Activated CD4-positive, alpha-beta T cell treated with anti-CD3 and anti-CD28 coated beads, Interleukin-2, Interleukin-6, amounts not matched to agents 100 ng/mL and 50 ng/mL, durations not matched to agents 16 hours and 8 hours (primary cell): ENCODE results near the gene HYDIN.
"Not testable (repeated sequence)": the region's sequence is repeated elsewhere in the genome, so short reads cannot be mapped to it uniquely, and the experiment has no call there.

ENCODE experiments used
- DNase-seq: peaks from one replicate; pipeline ENCODE4 v3.0.0-alpha.2; 2020

HYDIN gene

DNA sequence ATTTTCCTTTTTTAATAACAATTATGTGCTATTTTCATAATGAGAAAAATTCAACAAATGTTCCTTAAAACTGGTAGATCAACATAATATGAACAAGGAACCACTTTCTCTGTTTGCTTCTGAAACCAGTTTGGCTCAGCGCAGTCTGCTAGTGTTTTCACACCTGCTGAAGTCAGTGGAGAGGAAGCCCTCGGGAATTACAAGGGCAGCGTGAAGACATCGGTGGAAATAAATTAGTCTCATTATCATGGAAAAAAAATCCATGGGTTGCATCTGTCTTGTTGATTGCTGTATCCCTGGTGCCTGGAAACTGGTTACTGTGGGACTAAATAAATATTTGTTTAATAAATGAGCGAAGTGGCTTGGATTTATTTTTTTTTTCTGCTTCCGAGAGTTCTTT, 245.8 kb downstream of the HYDIN start:
- not testable (repeated sequence) for DNase-seq

DNA sequence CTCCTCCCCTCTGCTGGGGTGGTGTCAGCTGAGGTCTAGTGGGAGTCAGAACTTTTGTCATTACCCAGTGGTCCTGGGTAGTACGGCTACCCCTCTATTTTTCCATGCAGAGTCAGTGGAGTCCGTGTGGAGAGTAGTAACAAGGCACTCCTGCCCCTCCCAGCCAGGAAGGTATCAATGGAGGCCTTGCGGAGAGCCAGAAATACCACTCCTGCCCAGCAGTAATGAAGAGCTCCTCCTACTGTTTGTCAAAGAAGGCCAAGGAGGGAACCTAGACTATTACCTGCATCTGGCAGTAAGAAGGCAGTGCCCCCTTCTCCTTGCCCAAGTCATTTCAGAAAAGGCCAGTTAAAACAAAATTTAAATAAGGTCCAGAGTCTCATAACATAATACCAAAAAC, 262.2 kb downstream of the HYDIN start:
- DNase-seq: not testable (repeated sequence)

DNA sequence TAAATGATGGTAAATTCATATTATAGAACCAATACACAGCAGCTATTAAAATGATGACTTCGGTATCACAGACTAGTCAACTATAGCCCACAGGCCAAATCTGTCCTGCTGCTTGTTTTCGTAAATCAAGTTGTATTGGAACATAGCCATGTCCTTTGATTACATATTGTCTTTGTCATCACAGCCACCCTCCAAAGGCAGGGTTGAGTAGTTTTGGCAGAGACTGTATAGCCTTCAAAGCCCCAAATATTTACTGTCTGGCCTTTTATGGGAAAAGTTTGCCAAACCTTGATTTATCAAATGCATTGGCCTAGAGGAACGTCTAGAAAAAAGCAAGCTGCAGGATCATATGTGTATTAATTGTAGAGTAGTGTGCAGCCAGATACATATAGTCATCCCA, 270.4 kb downstream of the HYDIN start:
- DNase-seq: not testable (repeated sequence)

DNA sequence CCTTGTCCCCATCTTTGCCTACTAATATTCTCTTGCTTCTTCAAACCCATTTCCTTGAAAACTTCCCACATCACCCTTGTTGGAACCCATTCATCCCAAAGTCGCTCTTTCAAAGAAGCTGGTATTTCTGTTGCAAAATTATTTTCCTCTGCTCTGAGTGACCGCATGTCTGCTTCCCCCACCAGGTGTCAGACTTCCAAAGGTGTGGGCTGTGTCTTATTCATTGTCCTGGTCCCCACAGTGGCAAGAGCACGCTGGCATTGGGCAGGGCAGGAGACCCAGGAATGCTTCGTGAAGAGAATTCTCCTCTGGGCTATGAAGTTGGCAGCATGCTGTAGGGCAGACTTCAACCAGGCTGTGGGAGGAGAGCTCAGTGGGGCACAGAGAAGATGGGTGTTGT, 275.6 kb downstream of the HYDIN start:
- not testable (repeated sequence) for DNase-seq

GRCh38 chr16:70953824-70954223, 276.7 kb downstream of the HYDIN start:
- not testable (repeated sequence) for DNase-seq

DNA sequence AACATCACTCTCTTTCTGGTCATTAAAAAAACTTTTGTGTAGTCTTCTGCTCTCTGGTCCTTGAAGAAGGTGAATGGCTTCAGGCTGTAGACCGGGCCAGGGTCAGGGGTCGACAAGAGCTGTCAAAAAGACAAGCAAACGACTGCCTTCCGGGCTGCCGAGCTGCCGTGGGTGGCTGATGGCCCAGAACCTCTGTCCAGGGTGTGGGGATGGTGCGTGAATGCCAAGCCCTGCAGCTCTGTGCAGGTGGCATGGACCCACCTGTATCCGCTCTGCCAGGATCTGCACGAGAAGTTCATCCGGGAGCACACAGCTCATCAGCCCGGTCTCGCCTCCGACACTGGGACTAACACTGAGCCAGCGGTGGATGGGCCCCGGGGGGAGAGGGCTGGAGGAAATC, 287.0 kb downstream of the HYDIN start:
- DNase-seq: not testable (repeated sequence)

- DNase-seq: not testable (repeated sequence)
Measured at GRCh38 chr16:70939690-70940359, 290.7 kb downstream of the HYDIN start.

DNA sequence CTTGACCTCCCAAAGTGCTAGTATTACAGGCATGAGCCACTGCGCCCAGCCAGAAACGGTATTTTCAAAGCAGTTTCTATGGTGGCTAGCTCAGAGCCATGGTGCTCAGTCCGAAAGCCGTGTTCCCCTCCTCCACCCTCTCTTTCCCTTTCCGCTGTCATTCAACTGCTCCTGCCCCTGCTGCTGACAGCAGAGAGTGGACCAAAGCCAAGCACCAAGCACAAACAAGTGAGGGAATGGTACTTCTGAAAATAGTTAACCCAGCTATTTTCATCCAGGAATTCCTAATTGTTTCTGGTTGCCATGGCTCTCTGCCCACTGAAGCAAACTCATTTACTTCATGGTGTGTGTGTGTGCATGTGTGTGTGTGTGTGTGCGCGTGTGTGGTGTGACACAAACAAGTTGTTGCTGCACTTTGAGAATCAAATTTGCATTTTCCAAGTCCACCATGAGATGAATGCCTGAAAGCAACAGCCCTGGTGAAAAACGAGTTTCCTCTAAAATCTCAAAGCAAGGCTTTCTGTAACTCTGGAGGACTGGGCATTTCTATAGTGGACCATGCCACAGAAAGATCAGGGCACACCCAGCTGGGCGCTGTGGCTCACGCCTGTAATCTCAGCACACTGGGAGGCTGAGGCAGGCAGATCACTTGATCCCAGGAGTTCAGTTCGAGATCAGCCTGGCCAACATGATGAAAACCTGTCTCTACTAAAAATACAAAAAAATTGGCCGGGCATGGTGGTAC, 293.6 kb downstream of the HYDIN start:
- not testable (repeated sequence) for DNase-seq

DNA sequence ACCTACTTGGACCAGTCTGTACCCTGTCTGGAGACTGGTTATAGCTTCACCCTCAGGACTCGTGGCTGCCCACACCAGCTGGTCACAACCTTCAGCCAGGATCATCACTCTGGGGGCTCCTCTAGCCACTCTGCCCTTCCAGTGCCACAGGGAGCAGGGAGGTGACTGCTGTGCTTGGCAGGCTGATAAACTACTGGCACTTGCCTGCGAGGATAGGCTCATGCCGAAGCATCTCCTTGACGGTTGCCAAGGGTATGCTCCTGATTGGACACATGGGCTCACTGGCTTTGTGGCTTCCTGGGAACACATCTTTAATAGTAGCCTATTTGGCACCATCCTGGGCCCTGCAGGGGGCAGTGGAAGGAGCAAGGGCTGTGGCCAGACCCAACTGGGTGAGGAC, 295.2 kb downstream of the HYDIN start:
- not testable (repeated sequence) for DNase-seq

DNA sequence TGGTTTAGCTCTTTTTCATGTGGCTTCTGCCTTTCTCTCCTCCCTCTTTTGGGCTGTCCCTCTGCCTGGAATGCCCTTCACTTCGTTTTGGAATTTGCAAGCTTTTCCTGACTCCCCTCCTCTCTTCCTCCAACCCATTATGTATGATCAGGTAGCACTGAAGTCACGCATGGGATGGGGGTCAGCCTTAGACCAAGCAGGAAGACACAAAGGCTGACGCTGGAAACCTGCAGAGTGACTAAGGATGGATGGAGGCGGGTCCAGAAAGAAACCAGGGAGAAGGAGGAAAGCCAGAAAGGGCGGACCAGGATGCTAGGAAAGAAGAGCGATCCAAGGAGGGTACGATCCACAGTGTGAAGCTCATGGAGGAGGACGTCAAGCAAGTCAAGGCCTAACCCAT, 296.8 kb downstream of the HYDIN start:
- not testable (repeated sequence) for DNase-seq

DNA sequence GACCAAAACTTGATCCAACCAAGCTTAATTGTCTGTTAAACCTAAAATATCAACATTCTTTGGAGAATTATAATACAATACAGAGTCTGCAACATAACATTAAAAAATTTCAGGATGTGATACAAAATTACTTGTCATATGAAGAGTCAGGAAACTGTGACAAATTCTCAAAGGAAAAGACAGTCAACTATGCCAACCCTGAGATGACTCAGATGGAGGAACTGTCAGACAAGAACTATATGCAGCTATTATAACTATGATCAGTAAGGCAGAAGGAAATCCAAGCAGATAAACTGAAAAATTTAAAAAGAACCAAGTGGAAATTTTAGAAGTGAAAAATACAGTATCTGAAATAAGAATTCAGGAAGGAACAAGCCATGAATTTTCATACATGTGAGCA, 299.8 kb downstream of the HYDIN start:
- DNase-seq: not testable (repeated sequence)

GRCh38 chr16:70922164-70922563, 308.4 kb downstream of the HYDIN start:
- DNase-seq: not testable (repeated sequence)

- DNase-seq: not testable (repeated sequence)
Measured at GRCh38 chr16:70920661-70921060, 309.9 kb downstream of the HYDIN start.

- DNase-seq: not testable (repeated sequence)
Measured at GRCh38 chr16:70888208-70888607, 342.3 kb downstream of the HYDIN start.

DNA sequence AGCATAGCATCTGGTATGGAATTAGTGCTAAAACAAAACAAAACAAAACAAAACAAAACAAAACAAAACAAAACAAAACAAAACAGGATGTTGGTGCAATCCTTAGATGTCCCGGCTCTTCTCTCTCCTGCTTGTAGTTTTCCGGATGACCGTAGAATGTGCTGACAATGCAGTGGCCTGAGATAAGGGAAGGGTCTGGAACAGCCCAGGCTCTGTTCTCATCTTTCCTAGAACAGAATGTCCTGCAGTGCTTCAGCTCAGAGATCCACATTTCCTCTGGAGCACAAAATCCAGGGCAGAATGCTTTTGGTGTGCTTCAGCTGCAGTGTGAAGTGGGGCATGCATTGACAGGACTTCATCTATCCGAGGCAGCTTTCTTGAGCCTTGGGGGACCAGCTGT, 345.9 kb downstream of the HYDIN start:
- not testable (repeated sequence) for DNase-seq

DNA sequence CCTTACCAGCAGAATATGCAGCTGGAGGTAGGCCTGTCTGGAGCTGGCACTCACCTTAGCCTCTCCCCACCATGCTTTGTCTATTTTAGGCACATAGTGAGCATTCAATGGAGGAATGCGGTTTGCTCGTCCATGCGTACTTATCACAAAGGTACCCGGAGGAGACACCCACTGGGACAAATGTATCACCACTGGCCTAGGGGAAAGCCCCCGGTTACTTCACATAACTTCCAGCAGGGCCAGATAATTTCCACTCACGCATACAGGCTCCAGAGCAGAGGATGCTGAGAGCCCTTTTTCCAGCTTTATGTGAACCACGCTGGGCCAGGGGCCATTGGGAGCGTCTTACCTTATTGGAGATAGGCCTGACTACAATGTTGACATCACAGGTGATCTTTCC, 348.2 kb downstream of the HYDIN start:
- DNase-seq: not testable (repeated sequence)

GRCh38 chr16:70877895-70878294, 352.6 kb downstream of the HYDIN start:
- DNase-seq: not testable (repeated sequence)

DNA sequence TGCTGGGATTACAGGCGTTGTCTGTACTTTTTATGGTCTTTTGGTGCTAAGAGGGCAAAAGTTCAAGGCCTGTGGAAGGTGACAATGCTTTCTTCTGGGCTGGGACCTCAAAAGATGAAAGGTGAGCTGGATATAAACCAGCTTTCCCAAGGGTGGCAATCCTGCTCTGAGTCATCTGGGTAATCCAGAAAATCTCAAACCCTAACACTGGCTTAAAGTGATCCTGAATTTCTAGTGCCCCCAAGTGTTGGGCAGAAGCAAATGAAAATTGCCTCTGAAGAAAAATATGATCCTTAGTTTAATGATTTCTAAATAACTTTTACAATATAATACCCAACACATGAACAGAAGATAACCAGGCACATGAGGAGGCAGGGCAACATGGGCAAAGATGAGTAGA, 354.1 kb downstream of the HYDIN start:
- not testable (repeated sequence) for DNase-seq

GRCh38 chr16:70864698-70865097, 365.8 kb downstream of the HYDIN start:
- not testable (repeated sequence) for DNase-seq

DNA sequence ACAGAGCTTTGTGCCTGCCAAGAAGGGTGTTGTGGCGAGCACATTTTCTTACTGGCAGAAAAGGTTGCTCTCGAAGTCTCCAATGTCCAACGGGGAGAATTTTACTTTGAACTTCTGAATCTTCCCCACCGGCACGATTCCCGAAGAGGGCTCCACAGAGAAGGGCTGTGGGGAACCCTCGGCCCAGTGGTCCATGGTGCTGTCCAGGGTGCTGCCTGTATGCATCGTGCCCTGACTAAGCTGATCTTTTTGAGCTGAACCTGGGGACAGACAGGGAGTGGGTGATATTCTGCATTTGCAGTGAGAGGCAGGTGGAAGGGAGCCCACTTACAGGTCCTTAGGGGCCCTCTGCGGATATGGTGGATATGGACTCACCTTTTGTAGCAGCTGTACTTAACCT, 368.5 kb downstream of the HYDIN start:
- not testable (repeated sequence) for DNase-seq

DNA sequence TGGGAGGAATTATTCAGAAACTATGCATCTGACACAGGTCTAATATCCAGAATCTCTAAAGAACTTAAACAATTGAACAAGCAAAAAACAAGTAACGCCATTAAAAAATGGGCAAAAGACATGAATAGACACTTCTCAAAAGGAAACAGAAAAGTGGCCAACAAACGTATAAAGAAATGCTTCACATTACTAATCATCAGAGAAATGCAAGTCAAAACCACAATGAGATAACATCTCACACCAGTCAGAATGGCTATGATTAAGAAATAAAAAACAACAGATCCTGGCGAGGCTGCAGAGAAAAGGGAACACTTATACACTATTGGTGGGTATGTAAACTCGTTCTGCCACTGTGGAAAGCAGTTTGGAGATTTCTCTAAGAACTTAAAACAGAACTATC, 379.2 kb downstream of the HYDIN start:
- DNase-seq: not testable (repeated sequence)

GRCh38 chr16:70823498-70824118, 406.9 kb downstream of the HYDIN start:
- DNase-seq: not testable (repeated sequence)

DNA sequence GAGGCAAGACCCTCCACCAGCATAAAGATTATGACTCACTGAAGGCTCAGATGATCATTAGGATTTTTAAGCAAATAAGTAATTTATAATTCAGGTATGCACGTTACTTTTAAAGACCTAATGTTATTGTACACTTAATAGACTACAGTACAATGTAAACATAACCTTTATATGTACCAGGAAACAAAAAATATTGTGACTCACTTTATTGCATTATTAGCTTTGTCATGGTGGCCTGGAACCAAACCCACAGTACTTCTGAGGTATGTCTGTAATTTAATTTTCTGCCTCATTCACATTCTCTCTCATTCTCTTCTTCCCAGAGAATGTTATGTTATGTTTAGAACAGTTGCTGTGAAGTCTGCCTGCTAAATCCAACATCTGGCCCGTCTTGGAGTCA, 407.8 kb downstream of the HYDIN start:
- DNase-seq: not testable (repeated sequence)

DNA sequence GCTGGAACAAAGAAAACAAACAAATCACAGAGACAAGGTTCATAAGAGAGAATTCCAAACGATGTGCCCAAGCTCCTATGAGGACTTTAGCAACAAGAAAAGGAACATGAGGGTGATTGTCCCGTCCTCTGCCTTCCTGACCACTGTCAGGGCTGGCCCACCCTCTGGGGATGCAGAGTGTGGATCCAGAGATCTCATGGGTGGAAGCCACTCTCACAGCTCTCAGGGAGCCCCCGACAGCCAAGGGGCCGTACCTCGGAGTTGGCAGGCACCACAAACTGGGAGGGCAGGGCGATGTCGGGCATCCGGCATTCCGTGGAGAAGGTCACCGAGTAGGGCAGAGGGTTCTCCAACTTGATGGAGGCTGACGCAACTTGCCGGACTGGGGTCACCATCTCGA, 412.4 kb downstream of the HYDIN start:
- DNase-seq: not testable (repeated sequence)
